ENCODE data around the gene ALOXE3. TPM values are rescaled to one million over a fixed set of nuclear protein-coding genes. Genes with fewer than 3 reads are reported as not detected.
"Not testable (repeated sequence)": the region's sequence is repeated elsewhere in the genome, so short reads cannot be mapped to it uniquely, and the experiment has no call there.

Gene ALOXE3
- total RNA-seq, 1 donor: 0.10 TPM

DNA sequence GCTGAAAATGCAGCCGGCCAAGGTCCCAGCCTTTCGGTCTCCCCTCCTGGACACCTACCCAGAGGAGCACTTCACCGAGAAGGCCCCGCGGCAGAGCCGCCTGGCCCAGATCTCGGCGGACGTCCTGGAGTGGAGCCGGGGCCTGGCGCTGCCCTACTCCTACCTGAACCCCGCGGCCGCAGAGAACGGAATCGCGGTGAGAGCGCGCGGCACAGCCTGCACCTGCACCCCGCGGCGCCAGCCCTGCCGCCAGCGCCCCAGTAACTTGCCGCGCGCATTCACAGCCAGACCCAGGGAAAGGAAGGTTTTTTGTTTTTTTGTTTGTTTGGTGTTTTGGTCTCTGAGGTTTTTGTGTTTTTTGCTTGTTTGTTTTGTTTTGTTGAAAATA, 46.0 kb downstream of the ALOXE3 start:
- Histone ChIP-seq H3K9me3 (ENCODE audit: low read depth, low read length) (no peaks in the 10 kb centered on the region), H3K4me3 (ENCODE audit: low read length) (no peak overlapping the region), H3K27me3 (ENCODE audit: insufficient read depth, low read length) (peaks cover 45% of the 10 kb centered on the region), H3K4me1 (ENCODE audit: insufficient read depth, low read length) (peaks cover 53% of the 10 kb centered on the region)

GRCh38 chr17:8071496-8071895, 46.8 kb downstream of the ALOXE3 start:
- Histone ChIP-seq H3K27me3 (ENCODE audit: insufficient read depth, low read length) (peaks cover 45% of the 10 kb centered on the region), H3K4me3 (ENCODE audit: low read length) (no peak overlapping the region), H3K4me1 (ENCODE audit: insufficient read depth, low read length) (peaks cover 61% of the 10 kb centered on the region), H3K9me3 (ENCODE audit: low read depth, low read length) (no peaks in the 10 kb centered on the region)

DNA sequence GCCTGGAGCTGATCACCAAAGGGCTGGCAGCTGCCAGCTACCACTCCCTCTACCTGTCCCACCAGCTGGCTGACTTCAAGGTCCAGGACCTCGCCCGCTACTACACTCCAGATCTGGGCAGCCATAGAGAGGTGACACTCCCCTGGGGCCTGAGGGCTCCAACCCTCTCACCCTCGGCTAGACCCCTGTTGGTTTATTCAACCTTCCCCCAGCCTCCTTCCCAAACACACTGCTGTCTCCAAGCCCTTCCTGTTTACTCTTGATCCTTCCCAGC, 48.8 kb downstream of the ALOXE3 start:
- Histone ChIP-seq H3K9me3 (ENCODE audit: low read depth, low read length) (no peaks in the 10 kb centered on the region), H3K4me3 (ENCODE audit: low read length) (no peak overlapping the region), H3K4me1 (ENCODE audit: insufficient read depth, low read length) (peaks cover 65% of the 10 kb centered on the region), H3K27me3 (ENCODE audit: insufficient read depth, low read length) (peaks cover 42% of the 10 kb centered on the region)

GRCh38 chr17:8068736-8069586, 49.4 kb downstream of the ALOXE3 start:
- Histone ChIP-seq H3K27me3 (ENCODE audit: insufficient read depth, low read length) (peaks cover 37% of the 10 kb centered on the region), H3K4me3 (ENCODE audit: low read length) (no peak overlapping the region)

DNA sequence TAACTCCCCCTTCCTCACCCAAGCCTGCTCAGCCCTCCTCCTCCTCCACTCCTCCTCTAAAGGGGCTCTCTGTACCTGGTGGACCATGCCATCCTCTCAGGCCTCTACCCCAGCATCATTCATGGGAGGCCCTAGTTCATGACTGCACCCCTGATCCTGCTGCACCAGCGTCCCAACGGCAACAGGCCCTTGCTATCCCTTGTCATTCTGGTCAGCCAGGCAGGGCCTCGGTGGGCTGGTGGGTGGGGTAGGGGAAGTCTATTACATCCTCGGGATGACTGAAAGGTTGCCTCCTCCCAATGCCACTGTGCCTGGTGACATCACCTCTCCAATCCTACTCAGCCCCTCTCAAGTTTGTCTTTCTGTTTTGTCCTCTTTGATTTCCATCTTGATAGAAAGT, 50.5 kb downstream of the ALOXE3 start:
- peaks cover 64% of the 10 kb centered on the region for H3K4me1 ChIP-seq (ENCODE audit: insufficient read depth, low read length)
- no peaks in the 10 kb centered on the region for H3K9me3 ChIP-seq (ENCODE audit: low read depth, low read length)
- H3K27me3 ChIP-seq (ENCODE audit: insufficient read depth, low read length): peaks cover 34% of the 10 kb centered on the region
- no peak overlapping the region for H3K4me3 ChIP-seq (ENCODE audit: low read length)

More at GRCh38 chr17:8068736-8069586, 49.4 kb downstream of the ALOXE3 start:
- Histone ChIP-seq H3K4me1 (ENCODE audit: insufficient read depth, low read length) (peaks cover 67% of the 10 kb centered on the region), H3K9me3 (ENCODE audit: low read depth, low read length) (no peaks in the 10 kb centered on the region)

GRCh38 chr17:8066841-8067775, 51.2 kb downstream of the ALOXE3 start:
- Histone ChIP-seq H3K4me1 (ENCODE audit: insufficient read depth, low read length) (peaks cover 60% of the 10 kb centered on the region), H3K27me3 (ENCODE audit: insufficient read depth, low read length) (peaks cover 34% of the 10 kb centered on the region), H3K9me3 (ENCODE audit: low read depth, low read length) (no peaks in the 10 kb centered on the region), H3K4me3 (ENCODE audit: low read length) (no peak overlapping the region)

- H3K4me1 ChIP-seq (ENCODE audit: insufficient read depth, low read length): peaks cover 46% of the 10 kb centered on the region
- H3K4me3 ChIP-seq (ENCODE audit: low read length): no peak overlapping the region
- H3K27me3 ChIP-seq (ENCODE audit: insufficient read depth, low read length): peaks cover 37% of the 10 kb centered on the region
- H3K9me3 ChIP-seq (ENCODE audit: low read depth, low read length): no peaks in the 10 kb centered on the region
These were observed 53.7 kb downstream of the ALOXE3 start for GRCh38 chr17:8064561-8065019.

DNA sequence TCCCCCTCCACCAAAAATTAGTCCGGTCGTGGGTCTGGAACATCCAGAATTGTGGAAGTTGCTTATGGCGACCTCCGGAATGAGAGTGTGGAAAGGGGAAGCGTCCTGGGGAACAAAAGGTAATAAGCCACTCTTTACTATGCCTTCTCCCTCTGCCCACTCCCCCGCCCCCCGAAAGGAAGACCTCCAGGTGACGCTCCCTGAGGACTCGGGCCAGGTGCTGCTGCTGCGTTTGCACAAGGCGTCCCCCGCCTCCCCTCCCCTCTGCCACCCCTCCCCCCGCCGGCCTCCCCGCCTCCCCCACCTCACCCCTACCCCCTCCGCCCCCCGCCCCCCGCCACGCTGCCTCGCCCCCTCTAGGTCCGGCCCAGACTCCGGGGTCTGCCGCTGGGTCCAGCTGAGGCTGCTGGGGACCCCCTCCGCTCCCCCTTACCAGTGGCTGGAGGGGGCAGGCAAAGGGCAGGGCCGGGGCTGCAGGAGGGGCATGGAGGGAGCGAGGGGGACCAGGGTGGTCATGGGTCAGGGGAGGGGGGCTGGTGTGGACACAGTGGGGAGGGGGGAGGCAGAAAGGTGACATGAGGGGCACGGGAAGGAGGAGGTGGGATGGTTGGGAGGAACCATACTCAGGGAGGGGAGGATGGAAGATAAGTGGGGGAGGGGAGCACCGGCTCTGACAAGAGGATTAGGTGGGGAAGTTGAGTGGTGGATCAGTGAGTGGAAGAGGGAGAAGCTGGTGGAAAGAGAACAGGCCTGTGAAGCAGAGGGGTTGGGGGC, 54.4 kb downstream of the ALOXE3 start:
- H3K4me1 ChIP-seq (ENCODE audit: insufficient read depth, low read length): peaks cover 40% of the 10 kb centered on the region
- no peaks in the 10 kb centered on the region for H3K9me3 ChIP-seq (ENCODE audit: low read depth, low read length)
- H3K27me3 ChIP-seq (ENCODE audit: insufficient read depth, low read length): peaks cover 43% of the 10 kb centered on the region
- no peak overlapping the region for H3K4me3 ChIP-seq (ENCODE audit: low read length)

GRCh38 chr17:8062807-8063483, 55.4 kb downstream of the ALOXE3 start:
- no peak overlapping the region for H3K4me3 ChIP-seq (ENCODE audit: low read length)
- peaks cover 47% of the 10 kb centered on the region for H3K27me3 ChIP-seq (ENCODE audit: insufficient read depth, low read length)
- H3K4me1 ChIP-seq (ENCODE audit: insufficient read depth, low read length): peaks cover 31% of the 10 kb centered on the region
- no peaks in the 10 kb centered on the region for H3K9me3 ChIP-seq (ENCODE audit: low read depth, low read length)

- H3K27me3 ChIP-seq (ENCODE audit: insufficient read depth, low read length): peaks cover 47% of the 10 kb centered on the region
- H3K4me3 ChIP-seq (ENCODE audit: low read length): no peak overlapping the region
- H3K9me3 ChIP-seq (ENCODE audit: low read depth, low read length): no peaks in the 10 kb centered on the region
- H3K4me1 ChIP-seq (ENCODE audit: insufficient read depth, low read length): peaks cover 33% of the 10 kb centered on the region
These were observed 55.9 kb downstream of the ALOXE3 start for GRCh38 chr17:8062435-8062806.

GRCh38 chr17:8061851-8062250, 56.5 kb downstream of the ALOXE3 start:
- Histone ChIP-seq H3K4me1 (ENCODE audit: insufficient read depth, low read length) (peaks cover 34% of the 10 kb centered on the region), H3K27me3 (ENCODE audit: insufficient read depth, low read length) (peaks cover 47% of the 10 kb centered on the region)
- not testable (repeated sequence) for H3K4me3 ChIP-seq (ENCODE audit: low read length); H3K9me3 ChIP-seq (ENCODE audit: low read depth, low read length)

- H3K9me3 ChIP-seq (ENCODE audit: low read depth, low read length): no peaks in the 10 kb centered on the region
- H3K4me3 ChIP-seq (ENCODE audit: low read length): no peak overlapping the region
- H3K4me1 ChIP-seq (ENCODE audit: insufficient read depth, low read length): peaks cover 46% of the 10 kb centered on the region
- peaks cover 47% of the 10 kb centered on the region for H3K27me3 ChIP-seq (ENCODE audit: insufficient read depth, low read length)
These were observed 58.0 kb downstream of the ALOXE3 start for GRCh38 chr17:8060274-8060673.

- no peaks in the 10 kb centered on the region for H3K9me3 ChIP-seq (ENCODE audit: low read depth, low read length)
- no peak overlapping the region for H3K4me3 ChIP-seq (ENCODE audit: low read length)
- peaks cover 41% of the 10 kb centered on the region for H3K27me3 ChIP-seq (ENCODE audit: insufficient read depth, low read length)
- H3K4me1 ChIP-seq (ENCODE audit: insufficient read depth, low read length): peaks cover 48% of the 10 kb centered on the region
These were observed 59.2 kb downstream of the ALOXE3 start for GRCh38 chr17:8059131-8059530.

- Histone ChIP-seq H3K4me3 (ENCODE audit: low read length) (no peak overlapping the region), H3K27me3 (ENCODE audit: insufficient read depth, low read length) (peaks cover 32% of the 10 kb centered on the region), H3K9me3 (ENCODE audit: low read depth, low read length) (no peaks in the 10 kb centered on the region), H3K4me1 (ENCODE audit: insufficient read depth, low read length) (peaks cover 38% of the 10 kb centered on the region)
These were observed 60.6 kb downstream of the ALOXE3 start for GRCh38 chr17:8057691-8058114.

All from mononuclear cell (primary cell).